HPDE6-E6E7 (cell line): ENCODE data around the gene CLDN19.
"Not testable (repeated sequence)": the region's sequence is repeated elsewhere in the genome, so short reads cannot be mapped to it uniquely, and the experiment has no call there.

Experiments
- DNase-seq: peaks from one replicate; pipeline ENCODE4 v3.0.0; 2011; ENCODE audit warnings: missing footprints; ENCODE audit errors: extremely low spot score

The CLDN19 gene

GRCh38 chr1:42738678-42739226, 1.3 kb downstream of the CLDN19 start:
- no peak for DNase-seq

DNA sequence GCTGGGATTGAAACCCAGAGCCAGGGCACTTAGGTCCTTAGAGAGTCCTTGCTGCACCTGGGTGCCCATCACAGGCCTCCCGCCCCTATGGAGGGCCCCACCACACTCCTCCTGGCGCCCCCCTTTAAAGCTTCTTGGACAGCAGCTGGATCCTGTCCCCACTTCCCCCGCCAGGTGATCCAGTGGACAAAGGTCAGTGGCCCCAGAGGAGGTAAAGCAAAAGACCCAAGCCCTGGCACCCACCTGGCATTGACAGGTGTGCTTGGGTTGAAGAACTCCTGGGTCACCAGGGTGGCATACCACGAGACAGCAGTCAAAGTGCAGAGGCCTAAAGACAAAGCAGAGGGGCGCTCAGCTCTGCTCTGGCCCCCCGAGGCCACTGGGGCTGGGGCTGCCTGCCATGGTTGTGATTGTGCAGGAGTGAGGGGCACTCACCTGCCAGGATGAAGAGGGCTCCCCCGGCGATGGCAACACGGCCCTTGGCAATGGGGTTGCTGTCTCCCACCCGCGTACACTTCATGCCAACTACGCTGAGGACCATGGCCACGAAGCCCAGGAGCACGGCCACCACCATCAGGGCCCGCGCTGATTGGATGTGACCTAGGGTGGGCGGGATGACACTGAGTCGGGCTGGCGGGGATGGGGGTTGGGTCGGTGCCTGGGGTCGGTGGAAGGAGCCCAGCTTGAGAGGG, 1.9 kb downstream of the CLDN19 start:
- DNase-seq = no peak

DNA sequence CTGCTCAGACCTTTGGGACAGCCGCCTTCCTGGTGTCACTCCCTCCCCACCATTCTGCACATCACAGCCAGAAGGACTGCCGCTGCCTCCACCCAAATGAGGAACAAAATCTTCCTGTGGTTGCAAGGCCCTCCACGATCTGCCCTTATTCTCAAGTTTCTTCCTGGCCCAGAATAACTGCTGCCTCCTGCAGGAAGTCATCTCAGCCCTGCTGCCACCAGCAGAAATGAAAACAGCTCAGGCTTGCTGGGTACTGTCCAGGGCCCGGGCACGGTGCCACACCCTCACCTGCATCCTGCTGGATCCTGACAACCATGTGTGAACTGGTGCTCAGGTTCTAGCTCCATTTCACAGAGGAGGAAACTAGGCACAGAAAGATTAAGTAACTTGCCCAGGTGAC, 2.8 kb downstream of the CLDN19 start:
- DNase-seq = no peak

DNA sequence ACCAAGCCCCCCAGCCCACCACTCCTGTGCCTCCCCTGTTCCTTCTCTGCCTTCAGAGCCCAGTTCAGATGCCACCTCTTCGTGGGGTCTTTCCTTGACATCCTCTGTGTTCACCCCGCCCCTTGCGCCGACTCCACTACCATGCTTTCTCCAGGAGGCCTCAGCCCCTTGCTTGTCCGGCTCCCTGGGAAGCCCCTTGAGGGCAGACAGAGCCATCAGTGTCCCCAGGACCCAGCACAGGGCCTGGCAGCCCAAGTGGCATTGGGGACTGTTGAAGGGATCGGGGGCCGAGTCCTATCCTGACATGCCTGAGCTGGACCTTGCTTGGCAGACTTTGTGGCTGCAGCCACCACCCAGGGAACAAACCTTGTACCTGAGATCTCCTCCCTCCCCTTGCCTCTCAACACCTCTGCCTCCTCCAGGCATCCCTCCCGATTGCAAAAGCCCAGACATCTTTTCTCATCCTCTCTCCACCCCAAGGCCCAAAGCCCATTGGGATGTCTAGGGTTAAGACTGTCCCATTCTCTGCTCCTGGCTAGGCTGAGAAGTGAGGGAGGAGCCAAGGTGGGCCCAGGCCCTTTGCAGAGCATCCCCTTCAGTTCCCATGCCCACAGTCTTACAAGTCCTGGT, 3.4 kb downstream of the CLDN19 start:
- DNase-seq = no peak

DNA sequence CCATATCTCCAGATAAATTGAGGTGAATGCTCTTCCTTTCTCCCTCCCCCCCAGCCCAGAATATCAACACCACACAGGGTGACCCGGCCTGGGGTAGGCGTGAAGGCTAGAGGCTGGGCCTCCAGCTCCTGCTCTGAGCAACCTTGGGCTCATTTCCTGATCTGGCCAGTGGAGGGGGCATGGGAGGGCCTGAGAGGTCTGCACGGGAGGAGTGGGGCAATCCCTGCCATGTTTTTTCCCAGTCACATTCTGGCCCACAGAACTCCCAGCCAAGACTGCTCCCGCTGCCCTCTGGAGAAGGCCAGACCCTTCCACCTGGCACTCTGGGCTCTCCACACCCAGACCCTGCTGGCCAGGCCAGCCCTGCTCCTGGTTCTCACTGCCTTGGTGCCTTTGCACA, 3.9 kb downstream of the CLDN19 start:
- peak; percentile 54 for DNase-seq

- peak; percentile 36 for DNase-seq
Measured at GRCh38 chr1:42735477-42736105, 4.4 kb downstream of the CLDN19 start.

- no peak for DNase-seq
Measured at GRCh38 chr1:42735056-42735455, 5.0 kb downstream of the CLDN19 start.

GRCh38 chr1:42734201-42735035, 5.6 kb downstream of the CLDN19 start:
- no peak for DNase-seq

- no peak for DNase-seq
Measured at GRCh38 chr1:42733415-42734200, 6.4 kb downstream of the CLDN19 start.

DNA sequence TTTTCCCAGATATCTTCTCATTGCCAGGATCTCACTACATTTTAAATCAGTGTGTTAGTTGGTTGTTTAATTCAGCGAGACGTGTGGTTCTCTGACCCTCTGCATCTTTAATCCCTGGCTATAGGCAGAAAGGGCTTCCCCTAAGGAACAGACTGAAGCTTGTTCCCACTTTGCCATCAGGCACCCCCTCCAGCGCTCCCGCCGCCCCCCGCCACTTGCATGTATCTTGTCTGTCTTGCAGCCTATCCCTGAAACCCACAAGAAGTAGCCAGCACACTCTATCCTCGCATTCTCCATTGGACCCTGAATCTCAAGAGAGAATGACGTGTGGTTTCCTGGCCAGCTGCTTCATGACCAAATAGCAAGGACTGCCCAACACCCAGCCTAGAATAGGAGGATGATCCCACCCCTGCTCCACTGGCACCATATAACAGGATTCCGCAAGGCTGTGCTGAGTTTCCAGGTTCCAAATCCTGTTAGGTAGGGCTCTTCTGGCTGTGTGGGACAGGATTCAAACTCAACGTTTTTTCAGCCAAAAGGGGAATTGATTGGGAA, 7.8 kb downstream of the CLDN19 start:
- no peak for DNase-seq

DNA sequence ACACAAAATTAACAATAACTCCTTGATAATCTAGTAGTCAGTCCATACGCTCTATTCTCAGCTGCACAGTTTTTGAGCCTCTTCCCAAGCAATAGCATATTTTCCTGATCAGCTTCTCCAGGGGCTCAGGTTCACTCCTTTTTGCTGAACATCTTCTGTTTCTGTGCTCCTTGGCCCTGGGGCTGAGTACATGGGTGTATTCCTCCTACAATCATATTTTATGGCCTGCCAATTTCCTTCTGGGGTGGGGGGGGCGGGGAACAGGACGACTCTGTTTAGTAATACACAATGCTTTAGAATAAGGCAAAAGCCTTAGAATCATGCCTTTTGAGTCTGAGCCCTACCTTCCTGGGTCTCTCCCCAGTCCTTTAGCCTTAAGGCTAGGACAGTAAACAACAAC, 8.5 kb downstream of the CLDN19 start:
- DNase-seq = no peak

DNA sequence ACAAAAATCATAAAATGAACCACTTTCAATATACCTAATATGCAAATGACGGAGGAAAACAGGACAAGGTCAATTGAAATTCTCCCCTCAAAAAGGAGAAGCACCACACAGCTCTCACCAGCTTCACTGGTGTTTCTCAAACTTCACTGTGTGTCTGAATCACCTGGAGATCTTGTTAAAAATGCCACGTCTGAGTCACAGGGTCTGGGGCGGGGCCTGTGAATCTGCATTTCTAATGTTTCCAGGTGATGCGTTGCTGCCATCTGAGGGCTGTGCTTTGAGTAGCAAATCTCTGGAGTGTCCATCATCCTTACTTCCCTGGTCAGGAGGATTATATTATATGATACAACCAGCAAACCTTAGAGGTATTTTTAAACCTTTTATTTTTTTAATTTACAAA, 9.0 kb downstream of the CLDN19 start:
- no peak for DNase-seq

GRCh38 chr1:42730002-42730401, 10.0 kb downstream of the CLDN19 start:
- DNase-seq = no peak

GRCh38 chr1:42725820-42726219, 14.2 kb downstream of the CLDN19 start:
- not testable (repeated sequence) for DNase-seq

DNA sequence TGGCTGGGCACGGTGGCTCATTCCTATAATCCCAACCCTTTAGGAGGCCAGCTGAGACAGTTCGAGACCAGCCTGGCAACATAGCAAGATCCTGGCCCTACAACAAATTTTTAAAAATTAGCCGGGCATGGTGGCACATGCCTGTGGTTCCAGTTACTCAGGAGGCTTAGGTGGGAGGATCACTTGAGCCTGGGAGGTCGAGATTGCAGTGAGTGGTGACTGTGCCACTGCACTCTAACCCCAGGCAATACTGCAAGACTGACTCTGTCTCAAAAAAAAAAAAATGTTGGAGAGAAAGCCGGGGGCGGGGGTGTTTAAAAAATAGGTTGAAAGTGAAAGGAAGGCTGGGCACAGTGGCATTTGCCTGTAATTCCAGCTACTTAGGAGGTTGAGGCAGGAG, 16.5 kb downstream of the CLDN19 start:
- DNase-seq = no peak

DNA sequence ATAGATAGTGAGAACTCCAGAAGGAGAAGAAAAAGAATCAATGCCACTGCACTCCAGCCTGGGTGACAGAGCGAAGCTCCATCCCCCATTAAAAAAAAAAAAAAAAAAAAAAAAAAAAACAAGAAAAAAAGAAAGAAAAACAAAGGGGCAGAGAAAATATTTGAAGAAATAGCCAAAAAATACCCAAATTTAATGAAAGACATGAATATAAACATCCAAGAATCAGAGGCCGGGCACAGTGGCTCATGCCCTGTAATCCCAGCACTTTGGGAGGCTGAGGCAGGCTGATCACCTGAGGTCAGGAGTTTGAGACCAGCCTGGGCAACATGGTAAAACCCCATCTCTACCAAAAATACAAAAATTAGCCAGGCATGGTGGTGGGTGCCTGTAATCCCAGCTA, 17.6 kb downstream of the CLDN19 start:
- not testable (repeated sequence) for DNase-seq

- no peak for DNase-seq
Measured at GRCh38 chr1:42721926-42722325, 18.1 kb downstream of the CLDN19 start.

DNA sequence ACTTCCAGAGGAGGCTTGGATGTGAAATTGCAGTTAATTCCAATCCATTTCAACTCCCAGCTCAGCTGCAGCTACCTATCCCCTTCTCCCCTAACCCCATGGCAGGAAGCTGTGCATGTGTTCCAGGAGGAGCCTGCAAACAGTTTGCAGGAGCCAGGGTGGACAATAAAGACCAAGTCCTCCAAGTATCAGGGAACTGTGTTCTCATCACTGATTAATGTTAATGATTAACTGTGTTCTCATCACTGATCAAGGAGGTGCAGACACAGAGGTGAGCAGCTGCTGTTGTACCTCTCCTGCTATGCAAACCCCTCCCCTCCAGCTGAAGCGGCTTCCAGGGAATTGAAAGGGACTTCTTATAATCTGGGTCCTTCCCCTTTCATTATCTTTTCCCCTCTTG, 19.2 kb downstream of the CLDN19 start:
- DNase-seq = no peak

DNA sequence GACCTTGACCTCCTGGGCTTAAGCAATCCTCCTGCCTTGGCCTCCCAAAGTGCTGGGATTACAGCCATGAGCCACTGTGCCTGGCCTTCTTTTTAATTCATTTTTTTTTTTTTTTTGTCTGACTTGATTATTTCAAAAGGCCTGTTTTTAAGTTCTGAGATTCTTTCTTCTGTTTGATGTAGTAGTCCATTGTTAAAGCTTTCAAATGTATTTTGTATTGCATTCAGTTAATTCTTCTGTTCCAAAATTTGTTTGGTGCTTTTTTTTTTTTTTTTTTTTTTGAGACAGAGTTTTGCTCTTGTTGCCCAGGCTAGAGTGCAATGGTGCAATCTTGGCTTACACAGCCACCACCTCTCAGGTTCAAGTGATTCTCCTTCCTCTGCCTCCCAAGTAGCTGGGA, 25.6 kb downstream of the CLDN19 start:
- not testable (repeated sequence) for DNase-seq

DNA sequence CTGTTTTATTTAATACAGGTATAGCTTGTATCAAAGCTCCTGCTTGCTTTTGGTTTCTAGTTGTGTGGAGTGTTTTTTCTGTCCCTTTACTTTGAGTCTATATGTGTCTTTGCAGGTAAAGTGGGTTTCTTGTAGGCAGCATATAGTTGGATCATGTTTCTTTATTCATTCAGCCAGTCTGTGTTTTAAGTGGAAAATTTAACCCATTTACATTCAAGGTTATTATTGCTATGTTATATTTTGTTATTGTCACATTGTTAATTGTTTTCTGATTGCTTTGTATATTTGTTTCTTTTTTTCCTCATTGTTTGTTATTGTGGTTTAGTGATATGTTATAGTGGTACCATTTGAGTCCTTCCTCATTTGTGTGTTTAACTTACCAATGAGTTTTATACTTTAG, 26.7 kb downstream of the CLDN19 start:
- DNase-seq = no peak

- not testable (repeated sequence) for DNase-seq
Measured at GRCh38 chr1:42712808-42713207, 27.2 kb downstream of the CLDN19 start.
